ENCODE data around the gene RCOR3.
"Not testable (repeated sequence)": the region's sequence is repeated elsewhere in the genome, so short reads cannot be mapped to it uniquely, and the experiment has no call there.

The RCOR3 gene

DNA sequence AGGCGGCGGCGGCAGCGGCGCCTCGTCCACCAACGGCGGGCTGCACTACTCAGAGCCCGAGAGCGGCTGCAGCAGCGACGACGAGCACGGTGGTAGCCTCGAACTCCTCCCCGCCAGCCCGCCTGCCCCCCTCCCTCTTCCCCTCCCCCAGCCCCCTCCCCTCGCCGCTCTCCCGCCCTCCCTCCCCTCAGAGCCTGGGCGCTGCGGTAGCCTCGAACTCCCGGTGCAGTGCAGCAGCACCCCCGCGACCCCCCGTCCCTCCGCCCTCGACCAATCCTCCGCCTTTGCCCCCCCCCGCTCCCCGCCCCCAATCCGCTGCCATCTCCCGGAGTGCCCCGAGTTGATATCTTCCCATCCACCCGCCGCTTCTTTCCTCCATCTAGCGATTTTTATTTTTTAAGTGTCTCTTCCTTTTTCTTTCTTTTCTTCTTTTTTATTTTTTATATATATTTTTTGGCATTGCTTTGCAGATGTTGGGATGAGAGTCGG lies 516 bp downstream of the RCOR3 start:
- no peaks in the 10 kb centered on the region for H3K9me3 ChIP-seq (ENCODE audit: control insufficient read depth, low read length)
- no peaks in the 10 kb centered on the region for H3K27me3 ChIP-seq (ENCODE audit: control insufficient read depth, insufficient read depth, low read length, poor library complexity, severe bottlenecking)
- peaks cover 9% of the 10 kb centered on the region for H3K4me1 ChIP-seq (ENCODE audit: control insufficient read depth, insufficient read depth, low read length)
- WGBS, 2 experiments = 0 to 1% methylated on average over 20 to 35 of the region's 39 CpGs
- H3K36me3 ChIP-seq (ENCODE audit: control insufficient read depth, insufficient read depth, low read length) = no peaks in the 10 kb centered on the region
- peak overlapping the region; percentile 98 for H3K27ac ChIP-seq (ENCODE audit: insufficient read depth, low read depth, low read length, poor library complexity, severe bottlenecking)
- H3K4me3 ChIP-seq (ENCODE audit: insufficient read depth, low read depth, low read length) = peak overlapping the region; percentile 90

DNA sequence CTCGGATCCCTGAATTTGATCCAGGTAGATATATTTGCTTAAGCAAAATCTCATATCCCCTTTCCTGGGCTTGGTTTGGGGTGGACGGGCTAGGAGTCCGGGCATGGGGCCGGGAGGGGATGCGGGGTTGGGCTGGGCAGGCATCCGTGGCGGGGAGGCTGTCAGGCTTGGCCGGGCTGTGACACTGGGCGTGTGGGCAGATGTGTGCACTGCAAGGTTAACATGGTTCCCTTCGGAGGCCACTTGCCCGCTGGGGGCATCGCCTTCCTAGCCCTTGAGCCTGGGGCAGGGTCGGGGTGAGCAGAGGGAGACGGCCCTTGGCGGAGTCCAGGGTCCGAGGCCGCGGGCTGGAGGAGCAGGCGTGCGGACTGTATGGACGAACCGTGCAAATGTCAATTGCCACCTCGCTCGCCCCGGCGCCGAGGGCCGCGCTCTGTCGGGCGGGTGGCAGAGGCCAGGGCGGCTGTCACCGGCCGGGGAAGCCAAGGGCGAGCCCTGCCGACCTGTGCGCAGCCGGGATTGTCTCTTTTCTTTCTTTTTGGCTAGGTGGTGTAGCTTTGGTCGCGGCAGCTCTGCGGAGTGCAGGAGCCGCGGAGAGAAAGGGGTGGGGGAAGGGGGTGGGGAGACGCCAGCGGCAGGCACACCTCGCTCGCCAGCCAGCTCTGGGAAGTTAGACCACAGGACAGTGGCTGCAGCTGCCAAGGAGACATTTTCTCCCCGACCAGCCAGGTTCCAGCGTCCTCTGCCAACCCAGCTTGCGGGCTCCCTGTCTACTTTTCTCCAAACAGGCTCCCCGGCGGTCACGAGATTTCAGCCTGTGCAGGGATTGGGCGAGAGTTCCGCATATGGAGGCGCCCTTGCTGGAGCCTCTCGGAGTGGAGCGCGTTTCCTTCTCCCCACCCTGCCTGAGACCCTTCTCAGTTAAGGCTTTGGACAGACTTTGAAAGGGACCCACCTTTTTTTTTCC lies 1.3 kb downstream of the RCOR3 start:
- no peaks in the 10 kb centered on the region for H3K9me3 ChIP-seq (ENCODE audit: control insufficient read depth, low read length)
- H3K36me3 ChIP-seq (ENCODE audit: control insufficient read depth, insufficient read depth, low read length) = no peaks in the 10 kb centered on the region
- H3K4me3 ChIP-seq (ENCODE audit: insufficient read depth, low read depth, low read length) = peak overlapping the region; percentile 90
- H3K27ac ChIP-seq (ENCODE audit: insufficient read depth, low read depth, low read length, poor library complexity, severe bottlenecking) = peak overlapping the region; percentile 74
- 0% methylated on average over 58 to 59 of the region's 59 CpGs for WGBS, 2 experiments
- no peaks in the 10 kb centered on the region for H3K27me3 ChIP-seq (ENCODE audit: control insufficient read depth, insufficient read depth, low read length, poor library complexity, severe bottlenecking)
- H3K4me1 ChIP-seq (ENCODE audit: control insufficient read depth, insufficient read depth, low read length) = peaks cover 9% of the 10 kb centered on the region

GRCh38 chr1:211261229-211261628 lies 2.1 kb downstream of the RCOR3 start:
- no peaks in the 10 kb centered on the region for H3K36me3 ChIP-seq (ENCODE audit: control insufficient read depth, insufficient read depth, low read length)
- H3K4me3 ChIP-seq (ENCODE audit: insufficient read depth, low read depth, low read length) = peak overlapping the region; percentile 90
- H3K27me3 ChIP-seq (ENCODE audit: control insufficient read depth, insufficient read depth, low read length, poor library complexity, severe bottlenecking) = no peaks in the 10 kb centered on the region
- peaks cover 9% of the 10 kb centered on the region for H3K4me1 ChIP-seq (ENCODE audit: control insufficient read depth, insufficient read depth, low read length)
- no peaks in the 10 kb centered on the region for H3K9me3 ChIP-seq (ENCODE audit: control insufficient read depth, low read length)
- peak overlapping the region; percentile 74 for H3K27ac ChIP-seq (ENCODE audit: insufficient read depth, low read depth, low read length, poor library complexity, severe bottlenecking)
- 65 to 88% methylated on average over 1 to 2 of the region's 2 CpGs for WGBS, 2 experiments

DNA sequence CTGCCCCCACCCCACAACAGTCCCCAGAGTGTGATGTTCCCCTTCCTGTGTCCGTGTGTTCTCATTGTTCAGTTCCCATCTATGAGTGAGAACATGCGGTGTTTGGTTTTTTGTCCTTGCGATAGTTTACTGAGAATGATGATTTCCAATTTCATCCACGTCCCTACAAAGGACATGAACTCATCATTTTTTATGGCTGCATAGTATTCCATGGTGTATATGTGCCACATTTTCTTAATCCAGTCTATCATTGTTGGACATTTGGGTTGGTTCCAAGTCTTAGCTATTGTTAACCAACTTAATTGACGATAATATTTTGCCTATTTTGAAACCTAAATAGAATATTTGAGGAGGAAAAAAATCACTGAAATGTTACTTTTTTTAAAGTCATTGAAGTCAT lies 3.9 kb downstream of the RCOR3 start:
- not testable (repeated sequence) for H3K36me3 ChIP-seq (ENCODE audit: control insufficient read depth, insufficient read depth, low read length); H3K27ac ChIP-seq (ENCODE audit: insufficient read depth, low read depth, low read length, poor library complexity, severe bottlenecking); H3K9me3 ChIP-seq (ENCODE audit: control insufficient read depth, low read length); H3K27me3 ChIP-seq (ENCODE audit: control insufficient read depth, insufficient read depth, low read length, poor library complexity, severe bottlenecking); H3K4me1 ChIP-seq (ENCODE audit: control insufficient read depth, insufficient read depth, low read length); H3K4me3 ChIP-seq (ENCODE audit: insufficient read depth, low read depth, low read length)
- WGBS, 2 experiments = no CpG with 5 or more reads among the region's 5 CpGs

DNA sequence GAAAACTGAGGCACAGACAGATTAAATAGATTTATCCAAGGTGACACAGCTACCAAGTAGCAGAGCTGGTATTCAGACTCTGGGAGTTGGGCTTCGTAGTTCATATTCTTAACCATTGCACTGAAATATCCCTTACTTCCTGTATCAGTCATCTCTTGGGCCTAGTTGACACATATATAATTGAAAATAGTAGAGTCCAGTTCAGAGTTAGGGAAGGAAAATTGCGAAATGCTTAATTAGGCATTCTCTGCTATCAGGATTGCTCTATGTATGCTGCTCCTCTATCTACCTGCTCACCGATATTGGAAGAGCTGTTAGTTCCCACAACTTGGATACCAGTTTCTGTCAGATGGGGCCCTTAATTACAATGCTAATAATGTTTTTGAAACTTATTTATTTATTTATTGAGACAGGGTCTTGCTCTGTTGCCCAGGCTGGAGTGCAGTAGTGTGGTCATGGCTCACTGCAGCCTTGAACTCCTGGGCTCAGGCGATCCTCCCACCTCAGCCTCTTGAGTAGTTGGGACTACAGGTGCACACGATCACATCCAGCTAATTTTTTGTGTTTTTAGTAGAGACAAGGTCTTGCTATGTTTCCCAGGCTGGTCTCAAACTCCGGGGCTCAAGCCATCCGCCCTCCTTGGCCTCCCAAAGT lies 8.2 kb downstream of the RCOR3 start:
- WGBS, 2 experiments = 95 to 97% methylated on average over 7 of the region's 7 CpGs
- Histone ChIP-seq H3K4me3 (ENCODE audit: insufficient read depth, low read depth, low read length) (no peak overlapping the region), H3K27me3 (ENCODE audit: control insufficient read depth, insufficient read depth, low read length, poor library complexity, severe bottlenecking) (no peaks in the 10 kb centered on the region)

GRCh38 chr1:211279340-211279739 lies 20.2 kb downstream of the RCOR3 start:
- H3K9me3 ChIP-seq (ENCODE audit: control insufficient read depth, low read length) = no peaks in the 10 kb centered on the region
- 75% methylated on average over 1 of the region's 1 CpG; no CpG with 5 or more reads in 1 of the 2 experiments for WGBS, 2 experiments
- no peak overlapping the region for H3K4me3 ChIP-seq (ENCODE audit: insufficient read depth, low read depth, low read length)
- no peaks in the 10 kb centered on the region for H3K27me3 ChIP-seq (ENCODE audit: control insufficient read depth, insufficient read depth, low read length, poor library complexity, severe bottlenecking)
- no peak overlapping the region for H3K27ac ChIP-seq (ENCODE audit: insufficient read depth, low read depth, low read length, poor library complexity, severe bottlenecking)
- no peaks in the 10 kb centered on the region for H3K4me1 ChIP-seq (ENCODE audit: control insufficient read depth, insufficient read depth, low read length)
- H3K36me3 ChIP-seq (ENCODE audit: control insufficient read depth, insufficient read depth, low read length) = peaks cover 9% of the 10 kb centered on the region

More for the DNA sequence above, 8.2 kb downstream of the RCOR3 start:
- Histone ChIP-seq H3K36me3 (ENCODE audit: control insufficient read depth, insufficient read depth, low read length) (peaks cover 11% of the 10 kb centered on the region), H3K9me3 (ENCODE audit: control insufficient read depth, low read length) (no peaks in the 10 kb centered on the region), H3K4me1 (ENCODE audit: control insufficient read depth, insufficient read depth, low read length) (no peaks in the 10 kb centered on the region), H3K27ac (ENCODE audit: insufficient read depth, low read depth, low read length, poor library complexity, severe bottlenecking) (no peak overlapping the region)

DNA sequence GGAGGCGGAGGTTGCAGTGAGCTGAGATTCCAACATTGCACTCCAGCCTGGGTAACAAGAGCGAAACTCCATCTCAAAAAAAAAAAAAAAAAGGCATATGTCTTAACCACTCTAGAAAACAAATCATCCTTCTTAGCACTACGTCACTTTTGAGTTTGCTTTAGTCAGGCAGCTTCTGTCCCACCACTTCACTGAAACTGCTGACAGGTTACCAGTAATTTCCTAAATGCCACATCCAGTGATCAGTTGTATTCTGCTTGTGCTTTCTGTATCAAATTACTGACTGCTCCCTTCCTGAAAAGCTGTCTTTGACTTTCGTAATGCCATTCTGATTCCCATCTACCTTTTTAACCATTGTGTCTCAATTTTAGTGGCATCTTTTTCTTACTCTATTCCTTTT lies 21.7 kb downstream of the RCOR3 start:
- Histone ChIP-seq H3K36me3 (ENCODE audit: control insufficient read depth, insufficient read depth, low read length) (peaks cover 9% of the 10 kb centered on the region), H3K27ac (ENCODE audit: insufficient read depth, low read depth, low read length, poor library complexity, severe bottlenecking) (peak overlapping the region; percentile 18), H3K9me3 (ENCODE audit: control insufficient read depth, low read length) (no peaks in the 10 kb centered on the region), H3K27me3 (ENCODE audit: control insufficient read depth, insufficient read depth, low read length, poor library complexity, severe bottlenecking) (no peaks in the 10 kb centered on the region), H3K4me3 (ENCODE audit: insufficient read depth, low read depth, low read length) (no peak overlapping the region), H3K4me1 (ENCODE audit: control insufficient read depth, insufficient read depth, low read length) (no peaks in the 10 kb centered on the region)
- 94% methylated on average over 4 of the region's 4 CpGs for WGBS, 2 experiments

DNA sequence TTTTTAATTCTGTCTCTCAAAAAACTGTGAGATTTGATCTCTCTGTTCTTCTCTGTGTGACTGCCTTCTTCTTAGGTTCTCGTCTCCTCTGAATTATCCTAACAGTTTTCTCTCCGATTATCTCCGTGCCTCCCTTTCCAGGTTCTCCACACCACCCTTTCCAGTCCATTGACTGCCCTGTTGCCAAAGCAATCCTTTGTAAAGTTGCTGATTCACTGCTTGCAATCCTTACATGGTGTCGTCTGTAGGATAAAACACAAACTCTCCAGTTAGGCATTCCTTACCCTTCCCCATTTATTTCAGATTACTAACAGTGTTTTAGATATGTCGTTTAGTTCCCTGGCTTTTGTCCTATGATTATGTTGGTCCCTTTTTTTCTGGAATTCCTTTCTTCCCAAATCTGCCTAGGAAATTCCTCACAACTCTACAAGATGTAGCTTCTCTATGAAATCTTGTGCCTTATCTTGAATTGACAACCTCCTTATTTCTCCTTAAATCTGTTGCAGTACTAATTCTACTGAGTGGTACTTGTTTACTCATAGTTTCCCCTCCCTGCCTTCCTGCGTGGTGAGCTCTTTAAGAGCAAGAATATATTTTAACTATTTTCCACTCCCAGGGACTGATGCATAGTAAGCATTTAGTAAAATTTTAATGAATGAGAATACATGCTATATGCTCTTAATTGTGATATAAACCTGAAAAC lies 22.3 kb downstream of the RCOR3 start:
- Histone ChIP-seq H3K4me3 (ENCODE audit: insufficient read depth, low read depth, low read length) (no peak overlapping the region), H3K9me3 (ENCODE audit: control insufficient read depth, low read length) (no peaks in the 10 kb centered on the region), H3K27me3 (ENCODE audit: control insufficient read depth, insufficient read depth, low read length, poor library complexity, severe bottlenecking) (no peaks in the 10 kb centered on the region), H3K27ac (ENCODE audit: insufficient read depth, low read depth, low read length, poor library complexity, severe bottlenecking) (peak overlapping the region; percentile 18), H3K4me1 (ENCODE audit: control insufficient read depth, insufficient read depth, low read length) (no peaks in the 10 kb centered on the region), H3K36me3 (ENCODE audit: control insufficient read depth, insufficient read depth, low read length) (peaks cover 9% of the 10 kb centered on the region)
- 86 to 88% methylated on average over 5 of the region's 6 CpGs for WGBS, 2 experiments

DNA sequence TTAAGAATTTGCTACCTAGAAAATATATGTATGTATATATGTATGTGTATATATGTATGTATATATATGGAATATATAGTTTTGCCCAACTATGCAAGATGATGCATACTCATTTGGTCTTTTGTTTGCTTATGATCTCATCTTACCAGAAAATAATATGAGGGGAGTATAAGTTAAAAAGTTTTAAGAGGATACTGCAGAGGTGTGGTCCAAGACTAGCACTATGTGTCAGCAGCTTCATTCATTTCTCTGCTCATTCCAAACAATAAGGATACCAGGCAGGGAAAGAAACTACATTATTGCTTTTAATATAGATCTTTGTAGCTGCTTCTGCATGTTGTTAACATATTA lies 22.8 kb downstream of the RCOR3 start:
- H3K4me3 ChIP-seq (ENCODE audit: insufficient read depth, low read depth, low read length) = no peak overlapping the region
- no peak overlapping the region for H3K27ac ChIP-seq (ENCODE audit: insufficient read depth, low read depth, low read length, poor library complexity, severe bottlenecking)
- H3K27me3 ChIP-seq (ENCODE audit: control insufficient read depth, insufficient read depth, low read length, poor library complexity, severe bottlenecking) = no peaks in the 10 kb centered on the region
- no peaks in the 10 kb centered on the region for H3K9me3 ChIP-seq (ENCODE audit: control insufficient read depth, low read length)
- peaks cover 9% of the 10 kb centered on the region for H3K36me3 ChIP-seq (ENCODE audit: control insufficient read depth, insufficient read depth, low read length)
- no peaks in the 10 kb centered on the region for H3K4me1 ChIP-seq (ENCODE audit: control insufficient read depth, insufficient read depth, low read length)

GRCh38 chr1:211285196-211285595 lies 26.0 kb downstream of the RCOR3 start:
- H3K4me1 ChIP-seq (ENCODE audit: control insufficient read depth, insufficient read depth, low read length) = no peaks in the 10 kb centered on the region
- no peaks in the 10 kb centered on the region for H3K27me3 ChIP-seq (ENCODE audit: control insufficient read depth, insufficient read depth, low read length, poor library complexity, severe bottlenecking)
- 95 to 97% methylated on average over 4 of the region's 4 CpGs for WGBS, 2 experiments
- H3K4me3 ChIP-seq (ENCODE audit: insufficient read depth, low read depth, low read length) = no peak overlapping the region
- H3K9me3 ChIP-seq (ENCODE audit: control insufficient read depth, low read length) = no peaks in the 10 kb centered on the region
- H3K36me3 ChIP-seq (ENCODE audit: control insufficient read depth, insufficient read depth, low read length) = peaks cover 16% of the 10 kb centered on the region
- no peak overlapping the region for H3K27ac ChIP-seq (ENCODE audit: insufficient read depth, low read depth, low read length, poor library complexity, severe bottlenecking)
